HG02798 (cell line): ENCODE results near the gene SORCS2.

Source experiments
- ATAC-seq: cut with Tn5 transposase; IDR thresholded peaks from one replicate; pipeline ENCODE4 v1.9.1; 2021; ENCODE audit warnings: mild to moderate bottlenecking; ENCODE audit not compliant: unreplicated experiment, poor library complexity

Gene SORCS2

GRCh38 chr4:7298619-7299009 is 106.3 kb downstream of the SORCS2 start:
- no peak for ATAC-seq

- ATAC-seq, result no peak
Observed at GRCh38 chr4:7299010-7299907, 106.9 kb downstream of the SORCS2 start.

DNA sequence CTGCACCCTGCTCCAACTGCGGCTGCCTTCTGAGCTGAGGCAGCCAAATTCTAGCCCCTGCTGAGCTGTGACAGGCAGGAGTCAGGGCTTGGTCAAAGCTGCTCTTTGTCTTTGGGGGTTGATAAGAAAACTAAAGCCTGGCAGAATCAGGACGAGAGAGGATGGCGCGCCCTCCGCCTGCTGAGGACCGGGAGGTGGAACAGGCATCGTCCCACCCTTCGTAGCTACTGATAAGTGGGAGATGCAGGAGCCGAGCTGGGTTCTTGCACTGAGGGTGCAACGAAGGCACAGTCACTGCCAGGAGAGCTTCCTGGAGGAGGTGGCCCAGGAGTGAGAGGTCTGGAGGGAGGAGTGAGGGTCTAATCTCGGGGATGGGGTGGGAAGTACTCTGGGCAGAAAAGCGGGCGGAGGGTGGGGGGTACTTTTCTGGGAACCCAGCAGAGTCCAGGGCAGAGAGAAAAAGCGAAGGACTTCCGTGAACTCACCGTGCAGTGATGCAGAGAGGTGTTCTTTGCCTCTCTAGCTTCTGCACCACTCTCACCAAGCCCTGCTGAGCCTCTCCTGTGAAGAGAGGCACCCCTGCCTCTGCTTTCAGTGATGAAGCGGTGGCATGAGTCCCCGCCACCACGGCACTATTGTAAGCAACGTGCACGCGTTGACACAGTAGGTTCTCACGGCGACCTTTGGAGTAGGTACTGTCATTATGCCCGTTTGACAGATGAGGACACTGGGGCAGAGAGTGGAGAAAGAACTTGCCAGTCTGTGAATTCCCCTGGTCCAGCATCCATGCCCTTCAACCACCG is 107.8 kb downstream of the SORCS2 start:
- ATAC-seq, result no peak

GRCh38 chr4:7300711-7301095 is 108.4 kb downstream of the SORCS2 start:
- no peak for ATAC-seq

DNA sequence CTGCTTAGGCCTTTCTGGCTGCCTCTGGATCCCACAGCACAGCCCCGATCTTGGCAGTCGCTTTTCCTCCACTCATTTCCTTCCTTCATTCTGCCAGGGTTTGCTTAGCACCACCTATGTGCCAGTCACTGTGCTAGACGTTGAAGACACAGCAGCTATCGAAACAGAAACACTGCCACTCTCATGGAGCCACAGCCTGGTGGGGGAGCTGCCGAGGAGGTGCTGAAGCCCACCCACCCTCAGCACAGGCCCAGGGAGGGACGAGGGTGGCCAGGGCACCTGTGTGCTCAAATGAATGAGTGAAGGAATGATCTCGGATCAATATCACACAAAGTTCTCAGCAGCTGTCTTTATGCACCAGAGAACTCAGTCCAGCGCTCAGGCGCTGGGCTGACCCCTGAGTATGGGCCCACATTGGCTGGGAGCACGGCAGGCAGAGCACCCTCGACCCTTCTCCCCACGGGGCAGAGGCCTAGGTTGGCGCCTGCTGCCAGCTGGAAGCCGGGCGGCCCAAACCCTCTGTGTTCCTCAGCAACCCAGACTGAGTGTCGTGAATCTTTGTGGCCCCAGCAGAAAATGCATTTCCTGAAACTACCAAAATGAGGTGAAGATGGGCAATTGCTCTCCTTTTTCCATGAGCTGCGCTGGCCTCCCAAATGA is 108.9 kb downstream of the SORCS2 start:
- ATAC-seq, result no peak

GRCh38 chr4:7301846-7302630 is 109.7 kb downstream of the SORCS2 start:
- ATAC-seq, result no peak

- ATAC-seq, result no peak
Observed at GRCh38 chr4:7302781-7303404, 110.6 kb downstream of the SORCS2 start.

DNA sequence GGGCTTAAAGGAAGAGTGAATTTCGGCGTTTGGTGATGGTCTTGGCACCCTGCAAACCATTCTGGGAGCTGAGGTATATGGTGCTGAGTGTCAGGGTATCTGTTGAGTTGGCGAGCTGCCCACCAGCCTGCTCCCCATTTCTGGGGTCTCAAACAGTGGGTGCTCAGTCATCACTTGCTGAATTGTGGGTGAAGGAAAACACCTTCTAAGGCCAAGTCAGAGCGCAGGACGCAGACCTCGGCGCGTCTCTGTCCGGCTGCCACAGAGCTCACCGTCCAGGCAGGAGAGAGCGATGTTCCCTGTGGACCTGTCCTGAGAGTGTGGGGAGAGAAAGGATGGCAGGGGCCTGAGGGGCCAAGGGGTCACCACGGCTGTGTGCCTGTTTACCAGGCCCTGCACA is 111.2 kb downstream of the SORCS2 start:
- no peak for ATAC-seq

GRCh38 chr4:7304436-7304835 is 112.1 kb downstream of the SORCS2 start:
- ATAC-seq, result no peak

DNA sequence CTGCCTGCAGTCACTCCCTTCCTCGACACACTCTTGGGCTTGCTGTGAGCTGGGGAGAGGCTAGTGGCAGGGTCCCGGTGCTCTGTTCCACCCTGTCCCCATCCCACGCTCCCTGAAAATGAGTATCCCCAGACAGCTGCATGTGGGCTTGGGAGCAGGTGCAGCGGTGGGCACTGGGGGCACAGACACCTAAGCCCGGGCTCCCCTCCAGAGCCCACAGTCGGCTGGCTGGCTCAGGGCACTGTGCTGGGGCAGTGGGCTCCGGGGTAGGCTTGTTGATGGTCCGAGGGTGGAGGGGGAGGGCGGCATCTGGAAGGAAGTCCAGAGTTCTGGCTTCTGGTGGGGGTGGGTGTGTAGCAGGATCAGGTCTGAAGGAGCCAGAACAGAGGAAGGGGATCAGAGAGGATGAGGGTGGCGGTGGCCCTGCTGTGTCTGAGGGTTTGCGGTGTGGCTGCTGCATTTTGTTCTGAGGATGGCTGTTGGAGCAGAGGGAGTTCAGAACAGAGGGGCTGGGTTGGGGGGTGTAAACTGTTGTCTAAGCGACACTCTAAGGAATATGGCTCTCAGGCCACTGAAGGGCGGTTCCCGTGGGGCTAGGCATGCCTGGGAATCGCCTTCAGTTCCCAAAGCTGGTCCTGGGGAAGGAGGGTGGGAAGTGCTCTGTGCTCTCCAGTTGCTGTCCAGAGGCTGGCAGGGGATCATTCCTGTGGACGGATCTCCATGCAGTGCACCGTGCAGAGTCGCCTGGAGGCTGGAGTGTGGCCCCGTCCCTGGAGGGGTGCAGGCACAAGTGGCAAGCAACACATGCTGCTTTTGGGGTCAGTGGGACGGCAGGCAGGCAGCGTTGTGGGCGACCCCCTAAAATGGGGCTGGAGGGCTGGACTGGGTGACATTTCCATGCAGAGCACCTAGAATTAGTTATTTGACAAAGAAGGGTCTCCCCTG is 114.0 kb downstream of the SORCS2 start:
- no peak for ATAC-seq

GRCh38 chr4:7306986-7307385 is 114.6 kb downstream of the SORCS2 start:
- ATAC-seq, result no peak

DNA sequence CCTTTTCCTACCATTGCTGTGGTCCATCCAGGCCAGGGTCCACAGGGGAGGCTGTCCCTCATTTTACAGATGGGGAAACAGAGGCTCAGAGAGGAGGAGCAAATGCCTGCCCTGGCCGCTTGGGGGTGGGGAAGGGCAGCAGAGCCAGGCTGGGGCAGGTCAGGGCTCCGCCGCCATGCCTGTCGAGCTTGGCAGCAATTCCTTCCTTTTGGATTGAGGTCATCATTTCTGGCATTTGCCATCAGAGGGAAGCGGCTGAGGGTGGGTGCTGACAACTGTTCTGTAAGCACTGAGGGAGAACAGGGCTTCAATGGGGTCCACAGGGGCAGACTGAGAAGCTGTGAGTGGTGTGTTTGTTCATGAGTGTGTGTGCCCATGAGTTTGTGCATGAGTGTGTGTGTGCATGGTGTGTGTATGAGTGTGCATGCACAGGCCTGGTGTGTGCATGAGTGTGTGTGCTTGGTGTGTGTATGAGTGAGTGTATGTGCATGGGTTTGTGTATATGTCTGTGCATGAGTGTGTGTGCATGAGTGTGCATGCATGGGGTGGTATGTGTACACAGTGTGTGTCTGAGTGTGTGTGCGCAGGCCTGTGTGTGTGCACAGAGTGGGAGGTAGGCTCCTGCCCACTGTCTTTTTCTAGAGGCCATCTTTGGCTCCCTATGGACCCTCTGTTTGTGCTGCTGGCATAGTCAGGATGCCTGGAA is 115.2 kb downstream of the SORCS2 start:
- ATAC-seq, result no peak

DNA sequence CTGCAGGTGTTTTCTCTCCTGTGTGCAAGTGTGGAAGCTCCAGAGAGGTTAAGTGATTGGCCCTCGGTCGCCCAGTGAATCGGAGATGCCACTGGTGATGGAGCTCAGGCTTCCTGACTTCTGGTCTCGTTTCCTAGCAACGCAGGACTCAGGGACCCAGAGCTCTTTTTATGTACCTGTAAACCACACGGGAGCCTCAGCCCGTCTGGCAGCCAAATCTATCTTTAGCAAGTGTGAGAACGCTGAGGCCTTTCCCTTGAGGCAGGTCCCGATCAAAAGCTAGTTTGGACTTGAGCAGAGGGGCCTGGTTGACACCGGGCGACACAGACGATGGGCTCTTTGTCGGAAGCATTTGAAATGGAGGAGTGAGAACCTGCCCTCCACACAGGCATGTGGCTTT is 116.8 kb downstream of the SORCS2 start:
- no peak for ATAC-seq

GRCh38 chr4:7309636-7310390 is 117.5 kb downstream of the SORCS2 start:
- ATAC-seq, result no peak

DNA sequence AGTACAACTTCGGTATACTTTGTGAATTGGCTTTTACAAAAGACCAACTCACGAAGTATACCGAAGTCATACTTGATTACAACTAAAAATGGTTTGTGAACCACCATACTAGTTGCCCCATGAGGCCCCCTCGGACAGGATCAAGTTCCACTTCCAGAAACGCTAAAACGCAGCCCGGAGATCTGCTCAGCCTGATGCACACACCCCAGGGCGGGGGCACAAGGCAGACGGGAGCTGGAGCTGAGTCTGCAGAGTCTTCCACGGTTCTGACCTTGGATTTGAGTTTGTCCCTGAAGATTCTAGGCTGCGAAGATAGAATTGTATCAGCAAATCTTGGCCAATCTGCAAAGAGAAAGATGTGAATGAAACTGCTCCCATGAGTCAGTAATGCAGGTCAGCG is 118.1 kb downstream of the SORCS2 start:
- ATAC-seq, result no peak

GRCh38 chr4:7311205-7311604 is 118.9 kb downstream of the SORCS2 start:
- ATAC-seq, result no peak

DNA sequence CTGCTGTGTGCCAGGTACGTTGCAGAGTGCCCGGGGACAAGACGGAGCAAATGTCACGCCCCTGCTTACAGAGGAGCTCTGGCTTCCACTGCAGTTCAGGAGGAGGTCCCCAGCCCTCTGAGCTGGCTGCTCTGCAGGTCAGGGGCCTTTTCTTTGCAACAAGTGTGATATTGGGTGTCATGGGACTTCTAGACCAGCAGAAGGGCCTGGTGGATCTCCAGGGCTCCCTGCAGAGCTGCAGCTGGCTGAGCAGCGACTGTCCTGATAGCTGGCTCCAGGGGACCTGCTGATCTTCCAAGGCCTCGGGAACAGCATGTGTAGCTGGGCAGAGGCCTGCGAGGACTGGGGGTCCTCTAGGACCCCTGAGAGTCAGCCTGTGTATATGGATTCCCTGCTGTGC is 120.4 kb downstream of the SORCS2 start:
- no peak for ATAC-seq
